Measurements from ENCODE around the gene KCNN4. TPM values are rescaled to one million over a fixed set of nuclear protein-coding genes. Genes with fewer than 3 reads are reported as not detected.
A peak's percentile ranks its signal among the peaks of the same experiment; 100 is the strongest.

KCNN4 gene
- total RNA-seq, 3 donors from 2014 or later (not counting 1 experiment from before 2014, with no cell fraction given) = 0.72 to 7.1 (median 1.4) TPM

GRCh38 chr19:43797118-43797517, 16.3 kb upstream of the KCNN4 start:
- WGBS (ENCODE audit: insufficient coverage) = 54% methylated on average over 6 of the region's 6 CpGs
- no peak for ATAC-seq
- intact Hi-C loops (cut with micrococcal nuclease) = no loop called here
- H3K4me3 Mint-ChIP-seq = peak overlapping the region; percentile 31
- no peak overlapping the region for H3K27ac ChIP-seq (ENCODE audit: low read length)
- no peaks in the 10 kb centered on the region for H3K9me3 ChIP-seq (ENCODE audit: control insufficient read depth, insufficient read depth, low read length)
- H3K4me3 ChIP-seq (ENCODE audit: low read length) = no peak overlapping the region
- no peak for TF ChIP-seq CTCF (IDR thresholded peaks at IDR 0.05)
- no peaks in the 10 kb centered on the region for H3K9me3 Mint-ChIP-seq
- H3K27me3 Mint-ChIP-seq (ENCODE audit: low read depth in 2 of 2) = peaks cover 5 to 35% of the 10 kb centered on the region in 2 donors
- H3K27ac Mint-ChIP-seq = no peak overlapping the region
- peaks cover 7% of the 10 kb centered on the region for H3K27me3 ChIP-seq (ENCODE audit: control insufficient read depth, insufficient read depth, low read length)
- no peaks in the 10 kb centered on the region for H3K36me3 ChIP-seq (ENCODE audit: control insufficient read depth, insufficient read depth, low read length)
- peaks cover 0 to 13% of the 10 kb centered on the region in 2 donors for H3K4me1 Mint-ChIP-seq
- peaks cover 9% of the 10 kb centered on the region for H3K4me1 ChIP-seq (ENCODE audit: control insufficient read depth, insufficient read depth, low read length)
- no peak for DNase-seq
- no peaks in the 10 kb centered on the region for H3K36me3 Mint-ChIP-seq

- Mint-ChIP-seq H3K27me3 (ENCODE audit: low read depth in 2 of 2) (peaks cover 4 to 13% of the 10 kb centered on the region in 2 donors), H3K9me3 (no peaks in the 10 kb centered on the region), H3K4me3 (no peak overlapping the region), H3K27ac (no peak overlapping the region), H3K36me3 (no peaks in the 10 kb centered on the region), H3K4me1 (no peaks in the 10 kb centered on the region)
- no peaks in the 10 kb centered on the region for H3K9me3 ChIP-seq (ENCODE audit: control insufficient read depth, insufficient read depth, low read length)
- WGBS (ENCODE audit: insufficient coverage) = 34% methylated on average over 3 of the region's 3 CpGs
- no peak for TF ChIP-seq CTCF (IDR thresholded peaks at IDR 0.05)
- peaks cover 7% of the 10 kb centered on the region for H3K27me3 ChIP-seq (ENCODE audit: control insufficient read depth, insufficient read depth, low read length)
- ATAC-seq (no peak), DNase-seq (no peak)
- H3K4me1 ChIP-seq (ENCODE audit: control insufficient read depth, insufficient read depth, low read length) = no peaks in the 10 kb centered on the region
- intact Hi-C loops (cut with micrococcal nuclease) = no loop called here
- no peak overlapping the region for H3K27ac ChIP-seq (ENCODE audit: low read length)
- H3K4me3 ChIP-seq (ENCODE audit: low read length) = no peak overlapping the region
- H3K36me3 ChIP-seq (ENCODE audit: control insufficient read depth, insufficient read depth, low read length) = no peaks in the 10 kb centered on the region
Observed at GRCh38 chr19:43790587-43790986, 9.8 kb upstream of the KCNN4 start.

- Mint-ChIP-seq H3K4me1 (no peaks in the 10 kb centered on the region), H3K36me3 (no peaks in the 10 kb centered on the region), H3K27ac (no peak overlapping the region), H3K4me3 (no peak overlapping the region), H3K9me3 (no peaks in the 10 kb centered on the region), H3K27me3 (ENCODE audit: low read depth in 2 of 2) (peaks cover 8 to 15% of the 10 kb centered on the region in 2 donors)
- no peak for ATAC-seq
- Histone ChIP-seq H3K27me3 (ENCODE audit: control insufficient read depth, insufficient read depth, low read length) (peaks cover 7% of the 10 kb centered on the region), H3K4me3 (ENCODE audit: low read length) (no peak overlapping the region), H3K36me3 (ENCODE audit: control insufficient read depth, insufficient read depth, low read length) (no peaks in the 10 kb centered on the region), H3K9me3 (ENCODE audit: control insufficient read depth, insufficient read depth, low read length) (no peaks in the 10 kb centered on the region), H3K4me1 (ENCODE audit: control insufficient read depth, insufficient read depth, low read length) (peaks cover 12% of the 10 kb centered on the region), H3K27ac (ENCODE audit: low read length) (no peak overlapping the region)
- 15% methylated on average over 2 of the region's 3 CpGs for WGBS (ENCODE audit: insufficient coverage)
- TF ChIP-seq CTCF (IDR thresholded peaks at IDR 0.05) = no peak
- DNase-seq = peak in 1 of 2 donors; percentile 60
- intact Hi-C loops (cut with micrococcal nuclease) = no loop called here
Observed at GRCh38 chr19:43789029-43789428, 8.3 kb upstream of the KCNN4 start.

- no peak overlapping the region for H3K4me3 Mint-ChIP-seq
- TF ChIP-seq CTCF (IDR thresholded peaks at IDR 0.05) = no peak
- H3K4me1 ChIP-seq (ENCODE audit: control insufficient read depth, insufficient read depth, low read length) = peaks cover 12% of the 10 kb centered on the region
- no peak for ATAC-seq
- no peaks in the 10 kb centered on the region for H3K36me3 ChIP-seq (ENCODE audit: control insufficient read depth, insufficient read depth, low read length)
- intact Hi-C loops (cut with micrococcal nuclease) = no loop called here
- H3K4me1 Mint-ChIP-seq = no peaks in the 10 kb centered on the region
- DNase-seq = no peak
- no peaks in the 10 kb centered on the region for H3K27me3 ChIP-seq (ENCODE audit: control insufficient read depth, insufficient read depth, low read length)
- no peaks in the 10 kb centered on the region for H3K9me3 Mint-ChIP-seq
- no peaks in the 10 kb centered on the region for H3K9me3 ChIP-seq (ENCODE audit: control insufficient read depth, insufficient read depth, low read length)
- WGBS (ENCODE audit: insufficient coverage) = 61% methylated on average over 1 of the region's 1 CpG
- no peaks in the 10 kb centered on the region for H3K36me3 Mint-ChIP-seq
- peaks cover 16 to 32% of the 10 kb centered on the region in 2 donors for H3K27me3 Mint-ChIP-seq (ENCODE audit: low read depth in 2 of 2)
- H3K4me3 ChIP-seq (ENCODE audit: low read length) = no peak overlapping the region
- no peak overlapping the region for H3K27ac ChIP-seq (ENCODE audit: low read length)
- H3K27ac Mint-ChIP-seq = no peak overlapping the region
Observed at GRCh38 chr19:43786665-43787064, 5.9 kb upstream of the KCNN4 start.
